ENCODE data around the gene ECSCR. TPM values are rescaled to one million over a fixed set of nuclear protein-coding genes. Genes with fewer than 3 reads are reported as not detected.

The ECSCR gene
- total RNA-seq, 2 experiments from 2014 or later = not detected

DNA sequence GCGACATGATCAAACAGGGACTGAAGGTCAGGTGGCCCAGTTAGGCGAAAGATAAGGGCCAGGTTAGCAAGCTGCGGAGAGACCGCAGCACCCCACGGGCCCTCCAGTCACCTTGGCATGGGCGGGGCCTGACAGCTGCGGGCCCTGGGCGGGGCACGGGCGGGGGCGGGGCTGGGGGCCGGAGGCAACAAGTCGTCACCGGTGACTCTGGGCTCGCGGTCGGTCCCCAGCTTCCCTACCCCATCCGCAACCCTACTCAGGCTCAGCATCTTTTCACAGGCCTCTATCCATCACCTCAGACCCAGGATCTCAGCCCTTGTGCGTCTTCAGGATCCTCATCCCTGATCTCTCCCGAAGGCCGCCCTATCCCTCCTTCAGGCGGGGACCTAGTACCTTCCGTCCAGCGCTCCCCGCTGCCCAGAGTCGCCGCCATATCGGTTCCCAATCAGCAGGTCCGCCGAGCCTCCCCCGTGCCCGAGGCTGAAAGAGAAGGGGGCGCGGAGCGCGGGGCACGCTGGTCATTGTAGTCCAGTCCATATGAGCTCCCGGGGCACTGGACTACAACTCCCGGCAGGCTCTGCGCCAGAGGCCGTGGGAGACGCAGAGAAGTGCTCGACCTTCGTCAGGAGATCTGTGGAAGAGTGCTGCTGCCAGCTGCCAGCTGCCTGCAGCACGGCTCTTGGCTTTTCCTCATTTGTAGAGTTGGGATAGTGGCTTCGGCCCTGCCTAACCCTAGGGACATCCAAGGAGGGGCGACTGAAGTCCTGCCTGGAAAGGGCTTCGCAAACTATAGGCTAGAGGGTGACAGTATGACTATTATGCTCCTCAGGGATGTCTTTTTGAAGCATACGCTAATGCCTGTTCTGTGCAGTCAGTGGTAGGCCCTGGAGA is 23.3 kb downstream of the ECSCR start, which contains the start of gene DNAJC18:
DNAJC18 (minus strand) TSS at position 513 of the 891 bp plus-strand sequence; CDS start at position 433, 80 bp downstream.
- Histone ChIP-seq H3K4me3 (ENCODE audit: low read depth, low read length, poor library complexity, severe bottlenecking) (peak within 1 kb of the TSS; percentile 80), H3K36me3 (ENCODE audit: insufficient read depth, low read length) (no peaks in the 10 kb centered on the region), H3K4me1 (ENCODE audit: insufficient read depth, low read length, poor library complexity, severe bottlenecking) (peaks cover 21% of the 10 kb centered on the region), H2AFZ (ENCODE audit: low read length) (peak within 1 kb of the TSS; percentile 94), H3K27ac (ENCODE audit: low read depth, low read length, poor library complexity, severe bottlenecking) (peak within 1 kb of the TSS; percentile 52), H3K9me2 (ENCODE audit: insufficient read depth, low read length) (no peaks in the 10 kb centered on the region), H3K4me2 (ENCODE audit: low read length) (peak within 1 kb of the TSS; percentile 79), H4K20me1 (ENCODE audit: insufficient read depth, low read length) (no peaks in the 10 kb centered on the region), H3K79me2 (ENCODE audit: insufficient read depth, low read depth, low read length) (no peaks in the 10 kb centered on the region), H3K9me3 (ENCODE audit: low read length) (no peaks in the 10 kb centered on the region)
- CTCF ChIA-PET (ENCODE audit: unreplicated experiment) = interaction anchor here (0.6 kb wide), 2 partner anchors 15 to 24 kb away, joined by 4 read pairs; no protein-coding TSS in a partner anchor
- intact Hi-C loops (cut with micrococcal nuclease; ENCODE audit: unreplicated experiment) = no loop called here
- TF ChIP-seq, protein P1, sequence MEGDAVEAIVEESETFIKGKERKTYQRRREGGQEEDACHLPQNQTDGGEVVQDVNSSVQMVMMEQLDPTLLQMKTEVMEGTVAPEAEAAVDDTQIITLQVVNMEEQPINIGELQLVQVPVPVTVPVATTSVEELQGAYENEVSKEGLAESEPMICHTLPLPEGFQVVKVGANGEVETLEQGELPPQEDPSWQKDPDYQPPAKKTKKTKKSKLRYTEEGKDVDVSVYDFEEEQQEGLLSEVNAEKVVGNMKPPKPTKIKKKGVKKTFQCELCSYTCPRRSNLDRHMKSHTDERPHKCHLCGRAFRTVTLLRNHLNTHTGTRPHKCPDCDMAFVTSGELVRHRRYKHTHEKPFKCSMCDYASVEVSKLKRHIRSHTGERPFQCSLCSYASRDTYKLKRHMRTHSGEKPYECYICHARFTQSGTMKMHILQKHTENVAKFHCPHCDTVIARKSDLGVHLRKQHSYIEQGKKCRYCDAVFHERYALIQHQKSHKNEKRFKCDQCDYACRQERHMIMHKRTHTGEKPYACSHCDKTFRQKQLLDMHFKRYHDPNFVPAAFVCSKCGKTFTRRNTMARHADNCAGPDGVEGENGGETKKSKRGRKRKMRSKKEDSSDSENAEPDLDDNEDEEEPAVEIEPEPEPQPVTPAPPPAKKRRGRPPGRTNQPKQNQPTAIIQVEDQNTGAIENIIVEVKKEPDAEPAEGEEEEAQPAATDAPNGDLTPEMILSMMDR (conservative IDR thresholded peaks at IDR 0.05; ENCODE audit: low read length) = no peak
- TF ChIP-seq EZH2phosphoT487 (IDR thresholded peaks at IDR 0.05; ENCODE audit: borderline replicate concordance, low read depth, low read length) = no peak
- POLR2A ChIA-PET = interaction anchor here (0.6 to 1.5 kb wide), 10 partner anchors 10 to 339 kb away, joined by 3 to 6 read pairs (median 3); no protein-coding TSS in a partner anchor
- no TSS peak for BruUV-seq (replicated peaks)
- peak; percentile 88 for DNase-seq (ENCODE audit: low spot score)

DNA sequence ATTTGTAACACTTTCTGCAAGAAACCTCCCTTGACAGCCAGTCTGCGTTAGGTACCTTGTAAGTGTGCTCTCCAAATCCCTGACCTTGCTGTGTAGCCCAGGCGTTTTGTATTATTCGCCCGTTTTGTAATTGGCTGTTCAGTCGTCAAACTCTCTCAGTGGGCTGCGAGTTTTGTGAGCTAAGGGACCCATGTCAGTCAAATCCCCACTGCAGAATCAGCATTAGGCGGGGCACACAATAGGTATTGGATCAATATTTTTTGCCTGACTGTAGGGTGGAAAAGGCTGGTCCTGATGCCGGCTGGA is 23.9 kb downstream of the ECSCR start:
- intact Hi-C loops (cut with micrococcal nuclease; ENCODE audit: unreplicated experiment) = no loop called here
- peak overlapping the region; percentile 80 for H3K4me3 ChIP-seq (ENCODE audit: low read depth, low read length, poor library complexity, severe bottlenecking)
- H4K20me1 ChIP-seq (ENCODE audit: insufficient read depth, low read length) = no peaks in the 10 kb centered on the region
- H3K4me2 ChIP-seq (ENCODE audit: low read length) = peak overlapping the region; percentile 79
- H3K27ac ChIP-seq (ENCODE audit: low read depth, low read length, poor library complexity, severe bottlenecking) = no peak overlapping the region
- CTCF ChIA-PET (ENCODE audit: unreplicated experiment) = interaction anchor here (0.6 kb wide), 2 partner anchors 14 to 23 kb away, joined by 4 read pairs; no protein-coding TSS in a partner anchor
- H3K9me2 ChIP-seq (ENCODE audit: insufficient read depth, low read length) = no peaks in the 10 kb centered on the region
- TF ChIP-seq, protein P1 (conservative IDR thresholded peaks at IDR 0.05; ENCODE audit: low read length) = no peak
- TF ChIP-seq EZH2phosphoT487 (IDR thresholded peaks at IDR 0.05; ENCODE audit: borderline replicate concordance, low read depth, low read length) = no peak
- POLR2A ChIA-PET = interaction anchor here (0.6 to 1.5 kb wide), 5 partner anchors 9 to 340 kb away, joined by 3 to 5 read pairs (median 3); no protein-coding TSS in a partner anchor
- no peak for DNase-seq (ENCODE audit: low spot score)
- H3K4me1 ChIP-seq (ENCODE audit: insufficient read depth, low read length, poor library complexity, severe bottlenecking) = peaks cover 15% of the 10 kb centered on the region
- peak overlapping the region; percentile 94; the same call in 1 of the 2 replicates for H2AFZ ChIP-seq (ENCODE audit: low read length)
- H3K79me2 ChIP-seq (ENCODE audit: insufficient read depth, low read depth, low read length) = no peaks in the 10 kb centered on the region
- no TSS peak for BruUV-seq (replicated peaks)
- H3K9me3 ChIP-seq (ENCODE audit: low read length) = no peaks in the 10 kb centered on the region
- no peaks in the 10 kb centered on the region for H3K36me3 ChIP-seq (ENCODE audit: insufficient read depth, low read length)
